ENCODE results near the gene RALGAPA1.

RALGAPA1 gene

DNA sequence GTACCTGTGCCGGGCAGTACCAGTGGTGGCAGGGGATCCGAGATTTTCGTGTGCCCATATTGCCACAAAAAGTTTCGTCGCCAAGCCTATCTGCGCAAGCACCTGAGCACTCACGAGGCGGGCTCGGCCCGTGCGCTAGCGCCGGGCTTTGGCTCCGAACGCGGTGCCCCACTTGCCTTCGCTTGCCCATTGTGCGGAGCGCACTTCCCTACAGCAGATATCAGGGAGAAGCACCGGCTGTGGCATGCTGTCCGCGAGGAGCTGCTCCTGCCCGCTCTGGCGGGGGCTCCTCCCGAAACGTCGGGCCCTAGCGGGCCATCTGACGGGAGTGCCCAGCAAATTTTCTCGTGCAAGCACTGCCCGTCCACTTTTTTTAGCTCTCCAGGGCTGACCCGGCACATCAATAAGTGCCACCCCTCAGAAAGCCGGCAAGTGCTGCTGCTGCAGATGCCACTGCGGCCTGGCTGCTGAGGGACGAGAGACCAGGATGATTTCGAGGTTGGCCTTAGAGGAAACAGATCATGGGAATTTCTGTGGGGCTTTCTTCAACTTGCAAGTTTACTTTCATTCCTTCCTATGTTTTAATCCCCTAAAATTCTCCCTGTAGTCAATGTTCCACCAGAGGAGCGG lies 273.5 kb downstream of the RALGAPA1 start:
- no peak for DNase-seq (ENCODE audit: low spot score)

- DNase-seq (ENCODE audit: low spot score) = peak; percentile 66
These were observed 274.1 kb downstream of the RALGAPA1 start for GRCh38 chr14:35534873-35535482.

DNA sequence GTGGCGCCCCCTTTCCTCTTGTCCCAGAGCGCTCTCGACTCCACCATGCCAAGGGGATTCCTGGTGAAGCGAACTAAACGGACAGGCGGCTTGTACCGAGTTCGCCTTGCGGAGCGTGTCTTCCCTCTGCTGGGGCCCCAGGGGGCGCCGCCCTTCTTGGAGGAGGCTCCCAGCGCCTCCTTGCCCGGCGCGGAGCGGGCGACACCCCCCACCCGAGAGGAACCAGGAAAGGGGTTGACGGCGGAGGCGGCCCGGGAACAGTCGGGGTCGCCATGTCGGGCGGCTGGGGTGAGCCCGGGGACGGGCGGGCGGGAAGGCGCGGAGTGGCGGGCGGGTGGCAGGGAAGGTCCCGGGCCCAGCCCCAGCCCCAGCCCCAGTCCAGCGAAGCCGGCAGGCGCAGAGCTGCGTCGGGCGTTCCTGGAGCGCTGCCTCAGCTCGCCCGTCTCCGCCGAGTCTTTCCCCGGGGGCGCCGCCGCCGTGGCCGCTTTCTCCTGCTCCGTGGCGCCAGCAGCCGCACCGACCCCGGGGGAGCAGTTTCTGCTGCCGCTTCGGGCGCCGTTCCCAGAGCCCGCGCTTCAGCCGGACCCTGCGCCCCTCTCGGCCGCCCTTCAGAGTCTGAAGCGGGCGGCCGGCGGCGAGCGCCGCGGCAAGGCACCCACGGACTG lies 274.8 kb downstream of the RALGAPA1 start:
- DNase-seq (ENCODE audit: low spot score) = no peak

GRCh38 chr14:35533357-35534207 lies 275.5 kb downstream of the RALGAPA1 start, which contains the start of gene INSM2:
INSM2 (plus strand) TSS chr14:35534164; CDS start chr14:35534253, 89 bp downstream.
- peak; percentile 48 for DNase-seq (ENCODE audit: low spot score)

DNA sequence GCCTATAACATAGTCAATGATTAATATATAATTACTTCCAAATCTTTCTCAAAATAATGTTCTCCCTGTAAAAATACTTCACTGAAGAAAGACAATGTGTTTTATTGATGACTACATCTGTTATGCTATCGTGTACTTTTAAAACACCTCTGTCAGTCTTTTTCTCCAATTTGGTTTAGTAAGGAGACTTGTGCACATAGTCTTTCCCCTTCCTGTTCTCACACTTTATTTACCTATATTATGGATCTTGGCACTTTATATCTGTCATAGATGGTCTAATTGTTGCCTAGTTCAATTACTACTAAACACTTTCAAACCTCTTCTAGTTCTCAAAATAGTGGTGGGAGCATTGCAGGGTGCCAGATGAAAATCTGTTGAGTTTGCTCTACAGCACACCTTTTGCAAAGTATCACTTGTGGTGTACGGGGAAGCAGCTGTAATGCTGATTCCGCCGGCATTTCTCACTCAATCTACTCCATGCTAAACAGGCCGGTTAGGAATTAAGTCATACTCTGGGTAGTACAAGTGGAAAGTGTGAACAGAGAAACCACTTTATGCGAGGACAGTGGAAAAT lies 276.2 kb downstream of the RALGAPA1 start:
- DNase-seq (ENCODE audit: low spot score) = no peak

DNA sequence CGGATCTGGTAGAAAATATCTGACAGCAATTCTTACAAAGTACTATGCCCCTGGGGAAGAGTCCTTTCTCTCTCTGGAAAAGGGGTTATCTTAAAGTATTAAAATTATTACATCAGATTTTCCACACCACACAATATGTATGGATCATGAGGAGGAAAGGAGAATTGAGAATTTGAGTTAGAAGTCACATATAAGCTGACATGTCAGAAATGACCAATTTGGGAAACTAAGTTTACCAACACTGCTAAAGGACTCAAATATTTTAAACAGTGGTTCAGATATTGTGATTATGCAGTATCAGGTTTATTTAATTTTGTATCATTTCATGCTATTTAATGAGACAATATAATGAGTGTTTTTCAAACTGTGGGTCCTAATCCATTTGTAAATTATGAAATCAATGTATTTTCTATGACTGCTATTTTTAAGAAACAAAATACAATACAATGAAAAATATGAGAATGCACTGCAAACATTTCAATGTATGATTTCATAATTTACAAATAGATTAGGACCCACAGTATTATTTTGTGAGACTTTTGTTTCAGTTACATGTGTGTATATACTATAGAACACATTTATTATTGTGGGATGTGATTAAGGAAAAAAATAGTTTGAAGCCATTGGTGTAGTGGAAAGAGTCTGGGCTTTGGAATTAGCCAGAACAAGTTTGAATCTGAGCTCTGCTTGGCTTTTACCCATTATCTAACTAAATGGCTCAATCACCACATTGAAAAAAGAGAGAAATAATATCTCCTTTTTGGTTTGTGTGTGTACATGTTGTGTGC lies 276.9 kb downstream of the RALGAPA1 start:
- no peak for DNase-seq (ENCODE audit: low spot score)

DNA sequence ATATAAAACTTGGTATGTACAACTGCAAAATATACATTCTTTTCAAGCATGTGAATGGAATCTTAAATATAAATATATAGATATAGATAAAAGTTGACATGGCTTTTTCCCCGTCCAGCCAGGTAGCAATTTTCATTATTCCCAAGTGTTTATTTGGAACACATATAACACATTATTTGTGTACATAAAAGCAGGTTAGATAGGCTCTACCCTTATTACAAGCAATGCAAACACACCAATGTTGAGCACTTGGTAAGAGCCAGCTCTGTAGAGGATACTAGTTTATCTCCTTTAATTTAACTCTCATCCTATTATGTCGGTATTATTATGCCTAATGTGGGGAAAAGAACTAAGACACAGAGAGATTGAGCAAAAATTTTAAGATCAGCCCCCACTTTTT lies 282.1 kb downstream of the RALGAPA1 start:
- DNase-seq (ENCODE audit: low spot score) = no peak

DNA sequence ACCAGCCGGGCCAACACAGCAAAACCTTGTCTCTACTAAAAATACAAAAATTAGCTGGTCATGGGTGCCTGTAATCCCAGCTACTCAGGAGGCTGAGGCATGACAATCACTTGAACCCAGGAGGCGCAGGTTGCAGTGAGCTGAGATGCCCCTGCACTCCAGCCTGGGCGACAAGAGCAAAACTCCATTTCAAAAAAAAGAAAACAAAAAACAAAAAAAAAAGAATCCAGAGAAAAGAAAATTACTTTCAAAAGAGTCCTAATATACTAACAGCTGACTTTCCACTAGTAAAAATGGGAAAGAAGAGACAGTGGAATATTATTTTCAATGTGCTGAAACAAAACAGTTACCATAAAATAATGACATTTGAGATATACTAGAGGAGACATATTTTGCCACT lies 283.4 kb downstream of the RALGAPA1 start:
- no peak for DNase-seq (ENCODE audit: low spot score)

DNA sequence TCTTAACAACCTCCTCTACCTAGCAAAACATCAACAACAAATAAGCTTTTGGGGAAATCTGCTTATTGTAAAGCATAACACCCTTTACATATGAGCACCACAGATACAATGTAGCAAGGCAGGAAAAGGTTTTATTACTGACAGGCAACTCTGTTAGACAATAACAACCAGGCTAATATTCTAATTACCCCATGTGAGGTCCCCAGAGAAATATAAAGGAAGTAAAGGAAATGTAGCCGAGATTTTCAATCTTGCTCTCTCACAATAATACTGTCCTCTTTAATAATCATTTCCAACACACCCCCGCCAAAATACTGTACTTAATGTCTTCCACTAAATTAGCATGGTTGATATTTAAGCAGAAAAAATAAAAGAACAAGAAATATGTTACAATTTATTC lies 289.1 kb downstream of the RALGAPA1 start:
- DNase-seq (ENCODE audit: low spot score) = no peak

- no peak for DNase-seq (ENCODE audit: low spot score)
These were observed 293.2 kb downstream of the RALGAPA1 start for GRCh38 chr14:35515916-35516315.

- DNase-seq (ENCODE audit: low spot score) = no peak
These were observed 296.3 kb downstream of the RALGAPA1 start for GRCh38 chr14:35512765-35513164.

DNA sequence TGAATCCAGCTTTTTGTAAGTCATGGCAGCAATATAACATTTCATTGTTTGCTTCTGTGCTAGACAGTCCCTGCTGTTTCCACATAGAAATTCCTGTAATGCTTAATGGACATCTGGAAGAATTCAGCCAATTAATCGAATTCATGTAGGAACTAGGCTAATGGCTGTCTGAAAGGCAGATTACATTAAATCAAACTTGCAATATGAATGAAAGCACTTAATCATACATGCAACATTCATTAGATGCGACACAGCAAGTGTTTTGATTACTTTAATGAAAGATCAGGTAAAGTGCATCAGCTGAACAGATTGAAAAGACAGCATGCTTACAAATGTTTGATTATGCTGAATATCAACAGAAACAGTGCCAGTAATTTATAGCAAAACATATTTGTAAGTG lies 299.2 kb downstream of the RALGAPA1 start:
- no peak for DNase-seq (ENCODE audit: low spot score)

DNA sequence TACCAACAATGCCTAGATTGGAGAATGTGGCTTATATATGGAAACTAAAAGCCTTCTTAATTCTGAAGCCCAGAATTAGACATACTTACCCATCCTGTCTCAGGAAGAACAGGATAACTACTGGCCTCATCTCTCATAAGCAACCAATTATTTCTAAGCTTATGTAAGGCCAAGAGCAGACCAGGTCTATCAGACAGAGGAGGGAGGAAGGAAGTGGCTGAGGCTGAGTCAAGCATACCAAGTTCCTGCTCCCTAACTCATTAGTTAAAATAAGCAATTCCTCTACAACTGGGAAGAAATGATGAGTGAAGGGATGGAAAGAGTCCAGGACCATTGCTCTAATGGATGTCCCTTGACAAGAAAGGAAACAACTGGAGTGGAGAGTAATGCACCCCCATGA lies 302.2 kb downstream of the RALGAPA1 start:
- peak; percentile 16 for DNase-seq (ENCODE audit: low spot score)

- DNase-seq (ENCODE audit: low spot score) = no peak
These were observed 302.6 kb downstream of the RALGAPA1 start for GRCh38 chr14:35506461-35506860.

GRCh38 chr14:35504260-35504659 lies 304.8 kb downstream of the RALGAPA1 start:
- DNase-seq (ENCODE audit: low spot score) = no peak

GRCh38 chr14:35503646-35504045 lies 305.4 kb downstream of the RALGAPA1 start:
- DNase-seq (ENCODE audit: low spot score) = no peak

GRCh38 chr14:35499180-35499579 lies 309.9 kb downstream of the RALGAPA1 start:
- DNase-seq (ENCODE audit: low spot score) = no peak

GRCh38 chr14:35495278-35495677 lies 313.8 kb downstream of the RALGAPA1 start:
- no peak for DNase-seq (ENCODE audit: low spot score)

DNA sequence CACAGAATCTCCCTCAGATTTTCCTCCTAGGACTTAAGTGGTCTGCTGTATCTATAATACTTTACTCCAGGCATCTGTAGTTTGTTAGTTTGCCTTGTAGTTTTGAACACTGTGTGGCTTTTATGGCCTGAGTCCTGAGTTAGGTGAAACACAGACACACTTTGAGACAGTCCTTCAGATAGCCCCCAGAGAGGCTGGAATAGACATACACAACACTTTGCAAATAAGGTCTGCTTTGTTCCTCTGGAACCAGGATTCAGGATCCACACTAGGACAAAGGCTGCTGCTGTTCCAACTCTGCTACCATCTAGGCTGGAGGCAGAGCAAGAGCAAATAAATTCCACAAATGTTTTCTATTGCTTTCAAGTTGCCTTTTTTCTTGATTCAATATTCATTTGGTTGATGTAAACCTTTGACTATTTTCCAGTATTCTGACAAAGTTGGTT lies 316.5 kb downstream of the RALGAPA1 start:
- DNase-seq (ENCODE audit: low spot score) = no peak
